AG04450 (cell line): ENCODE measurements around the gene FGF10. TPM values are rescaled to one million over a fixed set of nuclear protein-coding genes. Genes with fewer than 3 reads are reported as not detected.

ENCODE experiments used
- CTCF ChIA-PET: fragments of 300-600, 350-600 bp; formaldehyde crosslinking; extraction: SDS; loops from one replicate; lab custom pipeline; 2022; ENCODE audit warnings: antibody characterized with exemption, inconsistent platforms; lab: Charles Lee
- POLR2A ChIA-PET: fragments of 350-600 bp; formaldehyde crosslinking; extraction: SDS; loops from one replicate; lab custom pipeline; 2021; ENCODE audit warnings: antibody characterized with exemption, inconsistent platforms; lab: Yijun Ruan, JAX
- DNase-seq: peaks from one replicate; pipeline ENCODE4 v3.0.0-alpha.2; 2011; ENCODE audit warnings: low read depth, low spot score
- H3K27ac ChIP-seq: one replicate; pipeline ENCODE4 v1.5.1; 2012; ENCODE audit warnings: low read depth, low read length, control low read depth
- H3K27me3 ChIP-seq: one replicate; pipeline ENCODE4 v1.6.0; 2012; ENCODE audit warnings: low read length; ENCODE audit not compliant: control insufficient read depth, insufficient read depth
- H3K4me3 ChIP-seq: 2 replicates; pipeline ENCODE4 v1.5.1; 2011; ENCODE audit warnings: mild to moderate bottlenecking, low read depth, low read length, control low read depth
- H3K9me3 ChIP-seq: 2 replicates; pipeline ENCODE4 v1.5.1; 2012; ENCODE audit warnings: low read length; ENCODE audit not compliant: control insufficient read depth, insufficient read depth
- CTCF ChIP-seq: IDR thresholded peaks from 2 replicates; pipeline ENCODE4 v1.5.1; 2011; ENCODE audit warnings: low read depth, low read length, control low read depth, inconsistent platforms
- polyA plus RNA-seq: library from polyadenylated mRNA; depleted of rRNA; stranded (reverse); fragments of >200 nt; gene quantifications from 2 replicates; pipeline ENCODE4 v1.2.3, GENCODE V29; 2011

FGF10 gene
- polyA plus RNA-seq, 1 experiment: 0.10 TPM

DNA sequence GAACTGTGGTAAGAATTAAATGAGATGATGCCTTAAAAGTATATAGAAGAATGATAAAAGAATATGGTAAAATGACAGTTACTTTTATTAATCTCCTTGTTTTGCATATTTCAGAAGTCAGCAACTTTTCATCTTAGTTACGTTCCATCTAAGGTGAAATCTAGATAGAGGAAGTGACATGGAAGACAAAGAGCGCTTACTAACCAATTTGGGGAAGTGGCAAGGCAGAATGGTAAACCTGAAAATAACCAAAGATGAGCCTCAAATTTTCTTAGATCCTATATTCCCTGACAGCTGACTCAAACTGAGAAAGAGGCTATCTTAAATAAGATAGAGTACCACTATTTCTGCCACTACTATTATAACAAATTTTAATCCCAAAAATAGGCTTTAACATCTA lies 52.5 kb downstream of the FGF10 start:
- CTCF ChIA-PET: interaction anchor here (2.8 kb wide), 1 partner anchor 606 kb away, joined by 7 read pairs; no protein-coding TSS in a partner anchor
- no peaks in the 10 kb centered on the region for H3K9me3 ChIP-seq
- no peak for TF ChIP-seq CTCF
- no peak overlapping the region for H3K27ac ChIP-seq
- DNase-seq: no peak
- no peak overlapping the region for H3K4me3 ChIP-seq
- no peaks in the 10 kb centered on the region for H3K27me3 ChIP-seq
- POLR2A ChIA-PET: no interaction called here

DNA sequence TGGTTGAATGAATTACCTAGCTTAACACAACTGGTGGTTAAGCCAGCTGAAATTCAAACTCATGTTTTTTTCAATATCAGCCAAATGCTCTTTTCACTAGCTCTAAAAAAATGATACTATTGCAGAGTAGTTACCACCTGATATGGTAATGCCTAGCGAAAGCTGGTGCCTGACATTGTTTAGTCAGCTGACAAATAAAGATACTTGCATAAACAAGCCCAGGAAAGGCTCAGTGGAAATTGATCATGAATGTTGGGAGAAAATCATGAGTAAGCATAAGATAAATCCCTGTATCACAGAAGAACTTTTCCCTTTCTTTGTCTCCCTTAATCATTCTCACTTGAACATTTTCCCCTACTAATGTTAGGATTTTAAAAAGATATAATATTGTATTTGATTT lies 54.6 kb downstream of the FGF10 start:
- Histone ChIP-seq H3K27me3 (no peaks in the 10 kb centered on the region), H3K9me3 (no peaks in the 10 kb centered on the region), H3K27ac (no peak overlapping the region), H3K4me3 (no peak overlapping the region)
- TF ChIP-seq CTCF: no peak
- CTCF ChIA-PET: interaction anchor here (5.9 to 7.2 kb wide), 2 partner anchors 606 to 704 kb away, joined by 121 to 145 read pairs; no protein-coding TSS in a partner anchor
- POLR2A ChIA-PET: interaction anchor here (0.5 kb wide), 1 partner anchor 623 kb away, joined by 3 read pairs; no protein-coding TSS in a partner anchor
- no peak for DNase-seq

- Histone ChIP-seq H3K27ac (no peak overlapping the region), H3K27me3 (no peaks in the 10 kb centered on the region), H3K4me3 (no peak overlapping the region), H3K9me3 (no peaks in the 10 kb centered on the region)
- DNase-seq: peak; percentile 21
- peak; percentile 66 for TF ChIP-seq CTCF
- ChIA-PET POLR2A (no interaction called here), CTCF (interaction anchor here (0.5 to 7.2 kb wide), 54 partner anchors 8 to 741 kb away, joined by 3 to 145 read pairs (median 4); no protein-coding TSS in a partner anchor)
These were observed 56.8 kb downstream of the FGF10 start for GRCh38 chr5:44332285-44332971.

GRCh38 chr5:44331471-44332050 lies 57.7 kb downstream of the FGF10 start:
- H3K27ac ChIP-seq: no peak overlapping the region
- CTCF ChIA-PET: interaction anchor here (0.5 to 7.2 kb wide), 51 partner anchors 8 to 741 kb away, joined by 3 to 145 read pairs (median 4); no protein-coding TSS in a partner anchor
- TF ChIP-seq CTCF: no peak
- H3K27me3 ChIP-seq: no peaks in the 10 kb centered on the region
- H3K9me3 ChIP-seq: no peaks in the 10 kb centered on the region
- DNase-seq: no peak
- POLR2A ChIA-PET: no interaction called here
- no peak overlapping the region for H3K4me3 ChIP-seq

DNA sequence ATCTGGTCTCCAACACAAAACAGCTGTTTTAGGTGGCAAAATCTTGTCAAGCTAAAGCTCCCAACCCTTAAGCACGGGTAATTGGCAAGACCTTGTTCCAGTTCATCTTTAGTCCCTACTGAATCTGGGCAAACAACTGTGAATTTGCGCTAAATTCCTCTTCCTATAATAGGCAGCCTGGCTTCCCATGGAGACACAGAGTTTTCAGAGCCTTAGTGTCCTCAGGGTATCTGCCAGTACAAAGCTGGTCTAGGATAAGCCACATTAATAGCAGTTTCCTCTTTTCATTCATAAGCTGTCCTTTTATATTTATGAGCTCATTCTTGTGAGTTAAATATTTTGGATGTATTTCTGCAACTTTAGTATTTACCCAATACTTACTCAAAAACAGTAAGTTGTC lies 59.5 kb downstream of the FGF10 start:
- ChIA-PET CTCF (interaction anchor here (5.9 to 7.2 kb wide), 2 partner anchors 602 to 699 kb away, joined by 121 to 145 read pairs; no protein-coding TSS in a partner anchor), POLR2A (no interaction called here)
- DNase-seq: no peak
- H3K9me3 ChIP-seq: no peaks in the 10 kb centered on the region
- H3K4me3 ChIP-seq: no peak overlapping the region
- no peak for TF ChIP-seq CTCF
- no peak overlapping the region for H3K27ac ChIP-seq
- no peaks in the 10 kb centered on the region for H3K27me3 ChIP-seq
